Psoas muscle (tissue), 8 donors: ENCODE data around the gene PFKFB2. TPM values are rescaled to one million over a fixed set of nuclear protein-coding genes. Genes with fewer than 3 reads are reported as not detected.

Experiments
- ATAC-seq, 4 donors: fragments of 200-7000 bp; cut with Tn5 transposase; one replicate each; pipeline ENCODE4 v1.9.1; 2020; ENCODE audit warnings: moderate library complexity in 3 of 4, mild to moderate bottlenecking in 2 of 4
- DNase-seq, 2 donors: peaks; one replicate each; pipeline ENCODE4 v3.0.0-alpha.2; 2020
- H3K27ac ChIP-seq: fragments of 200-600 bp; one replicate; pipeline ENCODE4 v1.8.0; 2022
- H3K27me3 ChIP-seq, 3 donors: fragments of 200-600 bp in 1 of 3; one replicate each; pipeline versions ENCODE4 v1.6.1 to v1.8.0; 2013 to 2022; ENCODE audit warnings: low read length in 2 of 3, mild to moderate bottlenecking in 2 of 3, moderate library complexity in 1 of 3; ENCODE audit not compliant: insufficient read depth in 3 of 3
- H3K36me3 ChIP-seq, 2 donors: fragments of 200-600 bp in 1 of 2; one replicate each; pipeline versions ENCODE4 v1.6.1 to v1.8.0; 2013 to 2022; ENCODE audit warnings: low read depth in 1 of 2, mild to moderate bottlenecking in 1 of 2, moderate library complexity in 1 of 2; ENCODE audit not compliant: insufficient read depth in 1 of 2
- H3K4me1 ChIP-seq: fragments of 200-600 bp; one replicate; pipeline ENCODE4 v1.8.0; 2022
- H3K4me3 ChIP-seq: fragments of 200-600 bp; one replicate; pipeline ENCODE4 v1.8.0; 2022; ENCODE audit warnings: mild to moderate bottlenecking
- H3K9me3 ChIP-seq: fragments of 200-600 bp; one replicate; pipeline ENCODE4 v1.8.0; 2022
- WGBS, 3 donors: extraction: QIAGEN DNeasy Blood & Tissue Kit; methylation state at CpG; one replicate each; pipeline versions ENCODE4 v1.1.6 to v1.1.7; 2013; 5-methylcytosine and 5-hydroxymethylcytosine counted together
- intact Hi-C, 2 donors: fragments of 100-400 bp; cut with DNase I; formaldehyde crosslinking; loops; one replicate each; pipeline versions ENCODE4 v1.11.0 to v1.14.2; 2022
- polyA plus RNA-seq, 3 donors: library from polyadenylated mRNA; stranded (reverse); fragments of 200-250 nt; gene quantifications; one replicate each; pipeline ENCODE4 v1.2.3, GENCODE V29; 2013
- total RNA-seq, 4 donors: library from RNA; stranded (reverse); fragmentation: NEBNext Ultra II Directional in 2 of 4; extraction: Animal tissue kit (Norgen Biotek cat#: 25700) in 2 of 4; gene quantifications; one replicate each; pipeline versions ENCODE4 v1.2.1 to v1.2.4, GENCODE V29; 2021 to 2023
- TF ChIP-seq, protein P1 (sequence below): fragments of 200-600 bp; IDR thresholded peaks from one replicate; pipeline ENCODE4 v1.8.0; 2022; ENCODE audit warnings: antibody characterized with exemption
- donor health status: healthy with polysubstance abuse.
- donor health status: DM: no; HTN: no; CAD: no; lungs with moderate emphysema.
- donor health status: Bipolar disorder and iron deficiency.
- donor health status: healthy.
- donor health status: DM: yes; HTN: yes; CAD: no.
- donor health status: DM: no; HTN: no; CAD: no.
- donor health status: DM: no; HTN: no; CAD: no.
- donor health status: DM: yes; HTN: yes; CAD: no.

The PFKFB2 gene
- total and polyA plus RNA-seq, 7 donors: 3.9 to 149 (median 36.0) TPM

DNA sequence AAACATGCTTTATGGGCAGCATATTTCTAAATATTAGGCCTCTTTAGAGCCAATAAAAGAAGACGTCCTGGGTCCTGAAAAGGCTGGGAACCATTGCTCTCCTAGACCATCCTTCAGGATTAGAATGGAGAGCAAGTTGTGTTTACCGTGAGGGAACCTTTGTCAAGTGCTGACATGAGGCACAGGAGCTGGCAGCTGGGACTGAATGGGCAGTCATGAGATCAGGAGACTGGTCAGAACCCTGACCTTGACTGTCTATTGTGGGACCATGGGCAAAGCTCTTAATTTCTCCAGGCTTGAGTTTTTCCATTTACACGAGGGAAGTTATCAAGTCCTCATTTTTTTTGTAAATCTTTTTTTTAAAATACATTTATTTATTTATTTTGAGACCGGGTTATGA, 5.2 kb downstream of the PFKFB2 start:
- DNase-seq: no peak
- peak in 3 of 4 donors; percentile 38 to 53 (median 49) for ATAC-seq
- 56 to 78% (median 64%) methylated on average over 4 of the region's 4 CpGs for WGBS, 3 donors
- Histone ChIP-seq H3K27me3 (no peaks in the 10 kb centered on the region), H3K9me3 (no peaks in the 10 kb centered on the region), H3K4me3 (no peak overlapping the region), H3K27ac (peak overlapping the region; percentile 84), H3K36me3 (peaks cover 4 to 28% of the 10 kb centered on the region in 2 donors), H3K4me1 (peaks cover 9% of the 10 kb centered on the region)
- TF ChIP-seq, protein P1, sequence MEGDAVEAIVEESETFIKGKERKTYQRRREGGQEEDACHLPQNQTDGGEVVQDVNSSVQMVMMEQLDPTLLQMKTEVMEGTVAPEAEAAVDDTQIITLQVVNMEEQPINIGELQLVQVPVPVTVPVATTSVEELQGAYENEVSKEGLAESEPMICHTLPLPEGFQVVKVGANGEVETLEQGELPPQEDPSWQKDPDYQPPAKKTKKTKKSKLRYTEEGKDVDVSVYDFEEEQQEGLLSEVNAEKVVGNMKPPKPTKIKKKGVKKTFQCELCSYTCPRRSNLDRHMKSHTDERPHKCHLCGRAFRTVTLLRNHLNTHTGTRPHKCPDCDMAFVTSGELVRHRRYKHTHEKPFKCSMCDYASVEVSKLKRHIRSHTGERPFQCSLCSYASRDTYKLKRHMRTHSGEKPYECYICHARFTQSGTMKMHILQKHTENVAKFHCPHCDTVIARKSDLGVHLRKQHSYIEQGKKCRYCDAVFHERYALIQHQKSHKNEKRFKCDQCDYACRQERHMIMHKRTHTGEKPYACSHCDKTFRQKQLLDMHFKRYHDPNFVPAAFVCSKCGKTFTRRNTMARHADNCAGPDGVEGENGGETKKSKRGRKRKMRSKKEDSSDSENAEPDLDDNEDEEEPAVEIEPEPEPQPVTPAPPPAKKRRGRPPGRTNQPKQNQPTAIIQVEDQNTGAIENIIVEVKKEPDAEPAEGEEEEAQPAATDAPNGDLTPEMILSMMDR: no peak
- intact Hi-C loops: no loop called here

DNA sequence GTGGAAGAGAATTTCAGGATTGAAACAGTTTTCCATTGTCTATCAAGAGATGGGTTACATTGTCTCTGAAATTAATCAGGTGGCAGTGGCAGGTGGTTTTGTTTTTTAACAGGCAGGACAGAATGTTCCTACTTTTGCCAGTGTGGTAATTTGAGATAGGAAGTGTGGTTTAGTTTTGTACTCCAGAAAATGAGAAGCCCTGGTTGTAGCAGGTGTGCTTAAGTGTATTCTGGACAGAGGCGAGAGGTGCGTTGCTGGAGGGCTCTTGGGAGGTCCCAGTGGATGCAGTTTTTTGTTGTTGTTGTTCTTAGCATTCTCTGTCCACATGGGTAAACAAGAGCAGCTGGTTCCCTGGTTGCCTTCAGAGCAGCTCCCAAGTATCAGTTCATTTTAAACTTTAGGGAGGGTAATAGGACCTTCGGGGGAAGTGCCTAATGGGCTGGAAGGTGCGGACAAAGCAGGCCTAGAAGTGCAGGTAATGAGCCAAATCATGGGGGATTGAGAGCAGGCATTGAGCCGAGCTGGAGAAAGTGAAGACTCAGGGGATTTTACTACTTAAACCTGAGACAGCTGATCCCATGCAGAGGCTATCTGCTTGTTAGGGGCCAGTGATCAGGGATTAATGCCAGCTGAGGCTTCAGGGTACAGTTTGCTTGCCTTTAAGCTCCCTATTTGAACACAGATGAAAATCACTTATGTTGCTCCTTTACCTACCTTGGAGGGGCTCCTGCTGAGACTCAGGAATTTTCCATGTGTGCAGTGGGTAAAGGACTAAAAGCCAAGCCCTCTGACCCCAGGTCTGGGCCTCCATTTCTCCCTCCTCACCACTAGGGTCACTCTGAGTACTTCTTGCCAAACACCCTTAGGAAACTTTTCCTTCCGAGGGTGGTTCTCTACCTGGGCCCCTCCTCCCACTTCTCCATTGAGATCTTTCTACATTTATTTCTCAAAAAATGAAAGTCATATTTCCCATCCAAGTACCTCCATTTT, 6.1 kb downstream of the PFKFB2 start:
- H3K27me3 ChIP-seq: no peaks in the 10 kb centered on the region
- H3K4me3 ChIP-seq: peak overlapping the region; percentile 34
- WGBS, 3 donors: 37 to 59% (median 47%) methylated on average over 6 of the region's 6 CpGs
- intact Hi-C loops: no loop called here
- peak overlapping the region; percentile 84 for H3K27ac ChIP-seq
- ATAC-seq (peak; percentile 74 to 82 (median 78)), DNase-seq (no peak)
- H3K4me1 ChIP-seq: peaks cover 9% of the 10 kb centered on the region
- peaks cover 4 to 37% of the 10 kb centered on the region in 2 donors for H3K36me3 ChIP-seq
- TF ChIP-seq, protein P1: no peak
- no peaks in the 10 kb centered on the region for H3K9me3 ChIP-seq

DNA sequence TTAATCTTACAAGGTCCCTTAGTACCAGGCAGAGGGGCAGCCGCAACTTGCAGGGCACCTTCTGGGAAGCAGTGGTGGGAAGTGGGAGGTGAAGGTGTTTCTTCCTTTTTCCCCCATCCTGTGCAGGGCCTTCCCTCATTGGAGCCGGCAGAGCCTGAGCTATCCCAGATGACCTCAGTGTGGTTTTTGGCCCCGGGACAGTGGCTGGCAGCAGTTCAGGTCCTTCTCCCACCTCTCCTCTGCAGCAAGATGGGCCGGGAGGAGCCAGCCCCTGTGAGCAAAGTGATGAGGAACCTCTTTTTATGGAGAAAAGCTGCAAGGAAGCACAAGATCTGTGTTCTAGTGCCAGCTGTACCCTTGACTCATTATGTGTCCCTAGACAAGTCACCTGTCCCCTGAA, 6.8 kb downstream of the PFKFB2 start:
- peaks cover 4 to 38% of the 10 kb centered on the region in 2 donors for H3K36me3 ChIP-seq
- WGBS, 3 donors: 60 to 66% (median 62%) methylated on average over 4 of the region's 4 CpGs
- intact Hi-C loops: no loop called here
- H3K27me3 ChIP-seq: no peaks in the 10 kb centered on the region
- TF ChIP-seq, protein P1: no peak
- peak overlapping the region; percentile 84 for H3K27ac ChIP-seq
- ATAC-seq: no peak
- H3K4me3 ChIP-seq: peak overlapping the region; percentile 34
- no peaks in the 10 kb centered on the region for H3K9me3 ChIP-seq
- peaks cover 9% of the 10 kb centered on the region for H3K4me1 ChIP-seq
- no peak for DNase-seq

DNA sequence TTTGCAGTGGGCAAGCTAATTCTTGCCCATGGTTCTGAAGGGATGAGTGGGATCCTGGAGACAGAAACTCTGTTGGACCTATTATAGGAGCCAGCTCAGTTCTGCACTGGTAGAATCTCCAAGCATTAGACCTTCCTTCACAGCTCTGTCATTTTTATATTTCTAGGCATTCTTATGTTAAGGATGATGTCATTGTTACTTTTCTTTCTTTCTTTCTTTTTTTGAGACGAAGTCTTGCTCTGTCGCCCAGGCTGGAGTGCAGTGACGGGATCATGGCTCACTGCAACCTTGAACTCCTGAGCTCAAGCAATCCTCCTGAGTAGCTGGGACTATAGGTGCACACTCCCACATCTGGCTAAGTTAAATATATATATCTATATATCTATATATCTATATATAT, 7.5 kb downstream of the PFKFB2 start:
- DNase-seq (no peak), ATAC-seq (no peak)
- Histone ChIP-seq H3K27me3 (no peaks in the 10 kb centered on the region), H3K4me1 (peaks cover 9% of the 10 kb centered on the region), H3K36me3 (peaks cover 4 to 45% of the 10 kb centered on the region in 2 donors), H3K9me3 (no peaks in the 10 kb centered on the region), H3K27ac (no peak overlapping the region), H3K4me3 (no peak overlapping the region)
- WGBS, 3 donors: 72 to 93% (median 88%) methylated on average over 3 of the region's 3 CpGs
- TF ChIP-seq, protein P1: no peak
- intact Hi-C loops: no loop called here
